Epidermal melanocyte (primary cell): ENCODE results near the gene ARHGAP30.
"Not testable (repeated sequence)": the region's sequence is repeated elsewhere in the genome, so short reads cannot be mapped to it uniquely, and the experiment has no call there.

Source experiments
- DNase-seq: peaks from one replicate; pipeline ENCODE4 v3.0.0; 2011; ENCODE audit warnings: low spot score; ENCODE audit not compliant: insufficient read length

The ARHGAP30 gene

GRCh38 chr1:161017181-161017580 is 52.5 kb downstream of the ARHGAP30 start:
- DNase-seq: not testable (repeated sequence)

GRCh38 chr1:161016683-161017082 is 53.0 kb downstream of the ARHGAP30 start:
- not testable (repeated sequence) for DNase-seq

GRCh38 chr1:161013488-161014230 is 56.0 kb downstream of the ARHGAP30 start:
- DNase-seq: no peak

GRCh38 chr1:161013131-161013487 is 56.6 kb downstream of the ARHGAP30 start:
- no peak for DNase-seq

GRCh38 chr1:161012420-161012819 is 57.3 kb downstream of the ARHGAP30 start:
- no peak for DNase-seq

GRCh38 chr1:161009602-161010211 is 60.0 kb downstream of the ARHGAP30 start:
- no peak for DNase-seq

GRCh38 chr1:161008869-161009510 is 60.7 kb downstream of the ARHGAP30 start:
- DNase-seq: no peak

- DNase-seq: no peak
Observed at GRCh38 chr1:161007369-161007768, 62.3 kb downstream of the ARHGAP30 start.

- no peak for DNase-seq
Observed at GRCh38 chr1:161006563-161006962, 63.1 kb downstream of the ARHGAP30 start.

- DNase-seq: no peak
Observed at GRCh38 chr1:161001525-161001924, 68.2 kb downstream of the ARHGAP30 start.

- no peak for DNase-seq
Observed at GRCh38 chr1:161000736-161001480, 68.8 kb downstream of the ARHGAP30 start.

GRCh38 chr1:160999376-160999775 is 70.3 kb downstream of the ARHGAP30 start:
- no peak for DNase-seq

- peak; percentile 62 for DNase-seq
Observed at GRCh38 chr1:160997323-160998038, 72.2 kb downstream of the ARHGAP30 start.
